NCI-H226 (cell line): ENCODE data around the gene RUNX2.

ENCODE experiments used
- DNase-seq: peaks from one replicate; pipeline ENCODE4 v3.0.0-alpha.2; 2015

Gene RUNX2

GRCh38 chr6:45351667-45352066 is 23.5 kb downstream of the RUNX2 start:
- DNase-seq = no peak

GRCh38 chr6:45353654-45354053 is 25.5 kb downstream of the RUNX2 start:
- DNase-seq = no peak

GRCh38 chr6:45364466-45364865 is 36.3 kb downstream of the RUNX2 start:
- no peak for DNase-seq

DNA sequence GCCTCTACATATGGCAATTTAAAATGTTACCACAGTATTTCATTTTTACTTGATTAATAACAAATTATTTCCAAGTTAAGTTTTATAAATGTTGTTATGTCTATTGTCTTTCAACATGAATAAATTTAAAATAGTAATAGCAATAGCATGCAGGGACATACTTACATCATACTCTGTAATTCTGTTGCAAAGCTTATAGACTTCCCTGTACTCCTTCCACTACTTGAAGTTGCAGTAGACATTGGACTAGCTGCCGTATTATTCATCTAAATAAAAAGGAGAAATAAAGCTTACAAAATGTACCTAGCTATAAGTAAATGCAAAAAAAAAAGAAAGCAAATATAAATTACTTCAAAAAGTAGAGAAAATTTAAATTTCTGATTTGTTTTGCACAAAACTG is 36.9 kb downstream of the RUNX2 start:
- no peak for DNase-seq

- DNase-seq = no peak
Observed at GRCh38 chr6:45366534-45366933, 38.4 kb downstream of the RUNX2 start.

DNA sequence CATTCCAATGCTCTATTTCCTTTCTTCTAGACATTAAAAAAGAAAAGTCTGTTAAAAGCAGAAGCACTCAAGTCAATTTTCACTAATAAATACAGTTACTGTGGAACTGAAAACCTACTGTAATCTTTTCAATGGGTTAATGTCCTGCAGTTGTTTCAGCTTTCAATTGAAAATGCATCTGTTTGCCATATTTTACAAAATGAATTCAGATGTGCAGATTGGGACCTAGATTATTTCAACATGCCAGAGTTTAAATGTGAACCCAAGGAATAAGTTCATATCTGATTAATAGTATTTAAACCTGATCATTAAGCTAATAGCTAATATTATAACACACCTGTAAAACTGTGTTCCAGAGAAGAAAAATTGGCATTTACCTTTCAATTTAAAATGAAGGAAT is 39.9 kb downstream of the RUNX2 start:
- no peak for DNase-seq

GRCh38 chr6:45369870-45370269 is 41.7 kb downstream of the RUNX2 start:
- no peak for DNase-seq

- peak; percentile 3 for DNase-seq
Observed at GRCh38 chr6:45371924-45372573, 43.9 kb downstream of the RUNX2 start.

DNA sequence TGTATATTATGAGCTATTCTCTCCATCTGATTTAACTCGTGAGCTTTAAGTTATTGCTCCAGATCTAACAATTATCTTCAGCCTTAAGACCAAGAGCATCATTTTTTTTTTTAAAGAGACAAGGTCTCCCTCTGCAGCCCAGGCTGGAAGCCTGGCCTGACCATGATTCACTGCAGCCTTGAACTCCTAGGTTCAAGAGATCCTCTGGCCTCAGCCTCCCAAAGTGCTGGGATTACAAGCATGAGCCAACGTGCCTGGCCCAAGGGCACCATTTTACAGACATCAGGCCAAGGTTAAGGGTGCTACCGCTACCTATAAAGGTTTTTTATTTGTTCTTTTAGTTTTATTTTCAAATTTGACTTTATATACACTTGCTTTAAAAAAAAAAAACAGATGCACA is 47.3 kb downstream of the RUNX2 start:
- DNase-seq = no peak

- no peak for DNase-seq
Observed at GRCh38 chr6:45376310-45377042, 48.3 kb downstream of the RUNX2 start.

DNA sequence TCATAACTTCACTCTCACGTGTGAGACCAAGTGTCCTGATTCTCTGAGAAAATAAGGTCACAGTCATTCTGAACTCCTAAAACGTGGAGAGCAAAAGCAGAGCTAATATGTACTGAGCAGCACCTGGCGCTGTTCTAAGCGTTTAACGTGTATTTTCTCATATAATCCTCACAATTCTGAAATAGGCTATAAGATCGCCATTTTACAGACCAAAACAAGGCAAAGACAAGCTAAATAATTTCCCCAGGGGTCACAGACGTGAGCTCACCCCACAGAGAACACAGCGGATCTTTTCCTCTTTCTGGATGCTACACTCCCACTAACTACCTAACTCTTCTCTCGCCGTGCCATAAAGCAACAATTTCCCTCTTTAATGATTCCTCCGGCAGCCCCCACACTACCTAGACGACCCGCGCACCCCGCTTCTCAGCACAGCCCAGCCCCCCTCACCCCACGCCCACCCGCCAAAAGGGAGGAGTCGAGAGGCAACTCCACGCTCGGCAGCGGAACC is 49.0 kb downstream of the RUNX2 start:
- no peak for DNase-seq

DNA sequence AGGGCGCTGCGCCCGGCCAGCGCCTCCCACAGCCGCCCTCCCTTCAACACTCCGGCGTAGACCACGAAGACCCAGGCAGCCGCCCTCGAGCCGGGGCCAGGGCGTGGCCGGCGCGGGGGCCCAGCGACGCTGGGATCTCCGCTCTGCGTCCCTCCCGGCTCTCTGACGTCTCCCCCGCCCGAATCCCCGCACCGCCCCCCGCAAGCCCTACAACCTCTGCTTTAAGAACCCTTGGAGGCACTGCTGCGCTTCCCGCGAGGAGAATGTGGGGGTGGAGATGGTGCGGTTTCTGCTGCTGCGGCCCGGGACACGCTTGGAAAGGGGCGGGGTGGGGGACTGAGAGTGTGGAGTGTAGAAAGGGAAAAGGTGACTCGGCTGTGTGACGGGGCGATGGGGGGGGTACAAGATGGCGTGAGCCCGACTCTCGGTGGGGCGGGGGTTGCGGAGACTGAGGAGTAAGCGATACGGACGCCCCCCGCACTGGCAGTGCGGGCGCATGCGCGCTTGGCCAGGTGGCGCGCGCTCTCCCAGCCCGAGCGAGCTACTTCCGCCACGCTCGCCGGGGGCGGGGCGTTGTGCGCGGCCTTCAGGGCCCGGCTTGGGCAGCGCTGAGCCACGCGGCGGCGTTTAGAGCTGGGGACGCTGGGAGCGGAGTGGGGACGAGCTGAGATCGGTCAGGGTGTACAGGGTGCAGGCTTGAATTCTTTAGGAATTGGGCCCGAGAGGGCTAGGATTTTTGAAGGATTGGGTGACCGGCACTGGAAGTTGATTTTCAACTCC is 49.6 kb downstream of the RUNX2 start, which contains the start of gene SUPT3H:
SUPT3H (minus strand) TSS at position 381 of the 780 bp plus-strand sequence.
- DNase-seq = peak; percentile 93

DNA sequence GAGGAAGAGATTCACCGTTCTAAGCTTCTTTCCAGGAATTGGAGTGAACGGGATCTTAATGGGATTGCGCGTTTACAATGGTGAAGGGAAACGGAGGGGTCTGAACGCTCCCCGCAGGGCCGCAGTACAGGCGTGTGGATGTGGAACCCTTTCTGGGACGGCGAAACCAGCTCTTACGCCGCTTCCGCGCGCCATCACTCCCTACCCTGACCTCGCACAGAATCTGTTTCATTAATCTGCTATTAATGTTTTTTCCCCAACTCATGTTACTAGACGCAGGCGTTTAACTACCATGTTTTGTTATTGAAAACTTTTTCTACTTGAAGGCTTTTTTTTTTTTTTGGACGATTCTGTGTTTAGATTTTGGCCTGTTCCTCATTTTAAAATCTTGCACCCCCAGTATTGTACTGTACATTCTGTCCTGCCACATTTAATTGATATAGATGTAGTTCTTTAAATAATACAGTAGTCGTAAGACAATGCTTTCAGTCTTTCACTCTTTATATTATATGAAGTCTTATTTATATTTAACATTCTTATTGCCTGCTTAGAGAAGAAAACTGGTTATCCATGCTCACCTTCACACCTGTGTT is 50.3 kb downstream of the RUNX2 start:
- no peak for DNase-seq

DNA sequence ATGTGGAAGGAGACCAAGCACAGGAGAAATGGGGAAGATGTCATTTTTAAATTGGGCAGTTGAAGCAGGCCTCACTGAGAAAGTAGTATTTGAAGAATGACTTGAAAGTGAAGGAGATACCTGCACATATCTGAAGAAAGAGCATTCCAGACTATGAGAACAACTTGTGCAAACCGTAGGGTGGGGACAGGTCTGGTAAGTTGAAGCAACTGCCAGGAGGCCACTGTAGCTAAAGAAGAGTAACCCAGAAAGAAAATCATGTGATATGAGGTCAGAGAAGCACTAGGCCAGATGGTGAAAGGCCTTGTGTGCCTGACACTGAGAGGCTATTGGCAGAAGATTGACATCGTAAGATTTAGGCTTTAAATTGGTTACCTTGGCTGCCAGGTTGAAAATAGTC is 54.3 kb downstream of the RUNX2 start:
- no peak for DNase-seq

- no peak for DNase-seq
Observed at GRCh38 chr6:45386501-45386900, 58.4 kb downstream of the RUNX2 start.

GRCh38 chr6:45387236-45387635 is 59.1 kb downstream of the RUNX2 start:
- DNase-seq = peak; percentile 2

DNA sequence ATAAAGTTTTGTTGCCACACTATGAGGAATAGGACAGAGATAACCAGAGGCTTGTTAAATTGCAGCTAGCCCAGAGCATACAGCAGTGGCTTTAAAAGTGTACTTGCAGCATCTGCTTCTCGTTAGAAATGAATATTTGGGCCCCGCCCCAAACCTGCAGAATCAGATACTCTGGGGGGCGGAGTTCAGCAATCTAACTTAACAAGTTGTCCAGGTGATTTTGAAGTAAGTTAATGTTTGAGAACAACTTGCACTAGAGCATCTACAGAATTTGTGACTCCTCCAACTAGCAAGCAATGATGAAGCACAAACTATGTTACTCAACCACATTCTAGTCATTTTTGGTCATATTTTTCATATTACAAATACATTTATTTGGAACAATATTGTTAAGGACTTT is 60.2 kb downstream of the RUNX2 start:
- DNase-seq = no peak

GRCh38 chr6:45394586-45395095 is 66.5 kb downstream of the RUNX2 start:
- no peak for DNase-seq

GRCh38 chr6:45398075-45398813 is 70.1 kb downstream of the RUNX2 start:
- DNase-seq = no peak

DNA sequence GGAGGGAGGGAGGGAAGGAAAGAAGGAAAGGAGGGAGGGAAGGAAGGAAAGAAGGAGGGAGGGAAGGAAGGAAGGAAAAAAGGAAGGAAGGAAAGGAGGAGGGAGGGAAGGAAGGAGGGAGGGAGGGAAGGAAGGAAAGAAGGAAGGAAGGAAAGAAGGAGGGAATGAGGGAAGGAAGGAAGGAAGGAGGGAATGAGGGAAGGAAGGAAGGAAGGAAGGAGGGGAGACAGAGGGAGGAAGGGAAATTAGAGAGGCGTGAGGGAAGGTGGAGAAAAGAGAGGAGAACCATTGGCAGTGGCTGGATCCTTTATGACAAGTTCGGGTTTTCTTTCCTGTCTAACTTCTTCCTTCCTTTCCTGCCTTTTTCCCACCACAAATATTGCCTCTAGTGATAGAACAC is 71.9 kb downstream of the RUNX2 start:
- no peak for DNase-seq

DNA sequence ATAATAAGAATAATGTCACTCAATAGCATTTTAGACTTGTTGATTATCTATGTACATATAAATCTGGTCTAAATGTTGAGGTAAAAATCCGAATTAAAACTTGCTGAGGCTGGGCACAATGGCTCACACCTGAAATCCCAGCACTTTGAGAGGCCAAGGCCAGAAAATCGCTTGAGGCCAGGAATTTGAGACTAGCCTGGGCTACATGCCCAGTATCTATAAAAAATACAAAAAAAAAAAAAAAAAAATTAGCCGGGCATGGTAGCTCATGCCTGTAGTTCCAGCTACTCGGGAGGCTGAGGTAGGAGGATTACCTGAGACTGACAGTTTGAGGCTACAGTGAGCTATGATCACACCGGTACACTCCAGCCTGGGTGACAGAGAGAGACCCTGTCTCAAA is 83.8 kb downstream of the RUNX2 start:
- DNase-seq = no peak

DNA sequence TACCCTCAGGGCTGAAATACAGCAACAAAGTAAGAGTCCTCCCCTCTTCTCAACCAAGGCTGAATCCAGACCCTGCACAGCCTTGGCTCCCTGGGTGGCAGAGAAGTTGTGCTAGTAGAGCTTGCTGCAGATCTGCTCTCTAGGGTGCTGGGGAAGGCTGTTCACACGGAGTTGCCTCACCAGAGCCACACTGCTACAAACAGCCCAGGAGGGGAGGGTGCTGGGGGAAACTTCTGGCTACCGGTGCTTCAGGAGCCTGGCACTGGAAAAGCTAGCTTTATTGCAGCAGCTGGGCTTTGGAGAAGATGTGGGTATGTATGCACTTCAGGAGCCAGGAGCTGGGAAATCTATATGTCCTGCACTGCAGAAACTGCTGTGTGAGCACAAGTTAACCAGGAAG is 87.2 kb downstream of the RUNX2 start:
- no peak for DNase-seq
